ENCODE results near the gene MAGIX.

DNA sequence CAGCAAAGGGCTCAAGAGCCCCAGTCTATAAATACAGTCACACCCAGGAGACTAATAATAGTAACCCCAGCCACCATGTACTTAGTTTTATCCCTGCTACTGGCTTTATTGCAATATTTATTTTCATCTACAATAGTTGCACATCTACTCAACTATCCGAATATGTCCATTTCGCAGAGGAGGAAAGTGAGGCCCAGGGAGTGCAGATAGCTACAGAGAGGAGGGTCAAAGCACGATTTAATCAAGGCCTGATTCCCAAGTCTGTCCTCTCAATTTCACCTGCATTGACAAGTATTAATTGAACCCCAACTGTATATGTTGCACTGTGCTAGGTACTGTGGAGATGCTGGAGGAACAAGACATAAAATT lies 5.2 kb downstream of the MAGIX start:
- TF ChIP-seq POLR2A (IDR thresholded peaks at IDR 0.05; ENCODE audit: low read depth, low read length) (no peak), TAF1 (IDR thresholded peaks at IDR 0.05; ENCODE audit: low read depth, low read length) (no peak), POLR2AphosphoS5 (IDR thresholded peaks at IDR 0.05; ENCODE audit: low read depth, low read length) (no peak)
